Stimulated activated naive CD8-positive, alpha-beta T cell treated with anti-CD3 and anti-CD28 coated beads, Interleukin-15, amount 100 ng/mL, for 72 hours (primary cell): ENCODE measurements around the gene CDK17.
A peak's percentile ranks its signal among the peaks of the same experiment; 100 is the strongest.
"Not testable (repeated sequence)": the region's sequence is repeated elsewhere in the genome, so short reads cannot be mapped to it uniquely, and the experiment has no call there.

ENCODE experiments used
- ATAC-seq: fragments of 150-1000 bp; cut with Tn5 transposase; 2 replicates; pipeline ENCODE4 v1.10.0; 2021; ENCODE audit warnings: mild to moderate bottlenecking, moderate library complexity
- DNase-seq, 2 donors: peaks; one replicate each; pipeline ENCODE4 v3.0.0; 2021 to 2022
- H3K27ac Mint-ChIP-seq, 2 donors: one replicate each; pipeline ENCODE4 v1.8.0; 2022; ENCODE audit warnings: mild to moderate bottlenecking in 2 of 2, mixed read lengths in 2 of 2, moderate library complexity in 2 of 2
- H3K27me3 Mint-ChIP-seq: one replicate; pipeline ENCODE4 v1.8.0; 2022; ENCODE audit warnings: mixed read lengths
- H3K4me1 Mint-ChIP-seq: one replicate; pipeline ENCODE4 v1.8.0; 2022; ENCODE audit warnings: mild to moderate bottlenecking, mixed read lengths
- H3K4me3 Mint-ChIP-seq, 2 donors: one replicate each; pipeline ENCODE4 v1.8.0; 2022; ENCODE audit warnings: mild to moderate bottlenecking in 2 of 2, mixed read lengths in 2 of 2, moderate library complexity in 1 of 2
- H3K9me3 Mint-ChIP-seq, 2 donors: one replicate each; pipeline ENCODE4 v1.8.0; 2022; ENCODE audit warnings: mixed read lengths in 2 of 2

The CDK17 gene

GRCh38 chr12:96329545-96329944 is 70.7 kb downstream of the CDK17 start:
- Mint-ChIP-seq H3K4me1 (peaks cover 64% of the 10 kb centered on the region), H3K4me3 (no peak overlapping the region), H3K27ac (no peak overlapping the region), H3K9me3 (no peaks in the 10 kb centered on the region), H3K27me3 (no peaks in the 10 kb centered on the region)
- DNase-seq (no peak), ATAC-seq (no peak)

DNA sequence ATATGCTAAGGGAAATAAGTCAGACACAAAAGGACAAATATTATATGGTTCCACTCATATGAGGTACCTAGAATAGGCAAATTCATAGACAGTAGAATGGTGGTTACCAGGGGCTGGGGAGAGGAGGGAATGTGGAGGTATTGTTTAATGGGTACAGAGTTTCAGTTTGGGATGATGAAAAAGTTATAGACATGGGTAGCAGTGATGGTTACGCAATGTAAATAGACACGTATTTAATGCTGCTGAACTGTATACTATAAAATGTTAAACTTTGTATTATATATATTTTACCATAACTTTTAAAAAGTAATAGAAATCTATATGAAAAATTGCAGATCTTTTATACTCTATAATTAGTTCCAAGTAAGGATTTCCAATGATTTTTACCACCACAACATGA is 71.2 kb downstream of the CDK17 start:
- Mint-ChIP-seq H3K4me1 (peaks cover 59% of the 10 kb centered on the region), H3K27ac (no peak overlapping the region), H3K4me3 (no peak overlapping the region), H3K27me3 (no peaks in the 10 kb centered on the region), H3K9me3 (no peaks in the 10 kb centered on the region)
- ATAC-seq (no peak), DNase-seq (no peak)

DNA sequence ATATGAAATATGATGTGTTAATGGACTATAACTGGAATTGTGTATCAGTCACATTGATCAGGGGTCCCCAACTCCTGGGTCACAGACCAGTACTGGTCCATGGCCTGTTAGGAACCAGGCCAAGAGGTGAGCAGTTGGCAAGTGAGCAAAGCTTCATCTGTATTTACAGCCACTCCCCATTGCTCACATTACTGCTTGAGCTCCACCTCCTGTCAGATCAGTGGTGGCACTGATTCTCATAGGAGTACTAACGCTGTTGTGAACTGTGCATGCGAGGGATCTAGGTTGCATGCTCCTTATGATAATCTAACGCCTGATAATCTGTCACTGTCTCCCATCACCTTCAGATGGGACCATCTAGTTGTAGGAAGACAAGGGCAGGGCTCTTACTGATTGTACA is 72.3 kb downstream of the CDK17 start:
- Mint-ChIP-seq H3K27ac (no peak overlapping the region), H3K4me3 (no peak overlapping the region), H3K4me1 (peaks cover 54% of the 10 kb centered on the region), H3K27me3 (no peaks in the 10 kb centered on the region), H3K9me3 (no peaks in the 10 kb centered on the region)
- ATAC-seq (peak; percentile 43), DNase-seq (no peak)

- Mint-ChIP-seq H3K4me3 (no peak overlapping the region), H3K9me3 (no peaks in the 10 kb centered on the region), H3K27me3 (no peaks in the 10 kb centered on the region), H3K4me1 (peaks cover 54% of the 10 kb centered on the region), H3K27ac (no peak overlapping the region)
- ATAC-seq (peak; percentile 12), DNase-seq (no peak)
These were observed 72.9 kb downstream of the CDK17 start for GRCh38 chr12:96327346-96327745.

GRCh38 chr12:96326628-96327227 is 73.5 kb downstream of the CDK17 start:
- peak; percentile 64 for ATAC-seq
- Mint-ChIP-seq H3K4me3 (peak overlapping the region in 1 of 2 donors; percentile 6), H3K27ac (peak overlapping the region in 1 of 2 donors; percentile 83)

DNA sequence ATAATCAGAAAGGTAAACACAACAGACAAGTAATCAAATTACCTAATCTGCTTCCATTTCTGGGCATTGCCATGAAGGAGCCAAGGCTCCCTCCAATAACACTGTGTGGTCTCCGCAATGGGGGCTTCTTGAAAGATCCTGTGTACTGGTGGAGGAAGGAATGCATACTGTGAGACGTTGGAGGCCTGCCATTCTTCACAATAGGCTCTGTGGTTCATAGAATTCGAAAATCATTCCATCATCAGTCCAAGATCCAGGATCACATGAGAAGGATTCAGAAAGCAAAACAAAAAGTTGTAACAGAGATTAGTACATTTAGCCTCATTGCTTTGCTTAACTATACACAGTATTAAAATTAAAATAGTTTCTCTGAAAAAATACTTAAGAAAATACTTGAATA is 76.3 kb downstream of the CDK17 start:
- Mint-ChIP-seq H3K4me1 (peaks cover 36% of the 10 kb centered on the region), H3K4me3 (no peak overlapping the region), H3K9me3 (no peaks in the 10 kb centered on the region), H3K27ac (no peak overlapping the region), H3K27me3 (no peaks in the 10 kb centered on the region)
- DNase-seq: no peak
- ATAC-seq: no peak

More at GRCh38 chr12:96326628-96327227, 73.5 kb downstream of the CDK17 start:
- no peak for DNase-seq
- H3K27me3 Mint-ChIP-seq: no peaks in the 10 kb centered on the region
- H3K9me3 Mint-ChIP-seq: no peaks in the 10 kb centered on the region
- H3K4me1 Mint-ChIP-seq: peaks cover 54% of the 10 kb centered on the region

GRCh38 chr12:96322720-96323119 is 77.5 kb downstream of the CDK17 start:
- H3K4me1 Mint-ChIP-seq: peaks cover 24% of the 10 kb centered on the region
- no peak overlapping the region for H3K27ac Mint-ChIP-seq
- ATAC-seq (no peak), DNase-seq (no peak)
- H3K9me3 Mint-ChIP-seq: no peaks in the 10 kb centered on the region
- no peak overlapping the region for H3K4me3 Mint-ChIP-seq
- no peaks in the 10 kb centered on the region for H3K27me3 Mint-ChIP-seq

GRCh38 chr12:96321941-96322340 is 78.3 kb downstream of the CDK17 start:
- ATAC-seq: no peak
- Mint-ChIP-seq H3K27me3 (no peaks in the 10 kb centered on the region), H3K27ac (no peak overlapping the region), H3K4me1 (peaks cover 16% of the 10 kb centered on the region), H3K4me3 (no peak overlapping the region), H3K9me3 (no peaks in the 10 kb centered on the region)
- DNase-seq: no peak

GRCh38 chr12:96317801-96318200 is 82.4 kb downstream of the CDK17 start:
- not testable (repeated sequence) for H3K4me1 Mint-ChIP-seq, ATAC-seq, H3K27me3 Mint-ChIP-seq, DNase-seq, H3K4me3 Mint-ChIP-seq, H3K9me3 Mint-ChIP-seq
- H3K27ac Mint-ChIP-seq: peak overlapping the region in 1 of 2 donors; percentile 74

DNA sequence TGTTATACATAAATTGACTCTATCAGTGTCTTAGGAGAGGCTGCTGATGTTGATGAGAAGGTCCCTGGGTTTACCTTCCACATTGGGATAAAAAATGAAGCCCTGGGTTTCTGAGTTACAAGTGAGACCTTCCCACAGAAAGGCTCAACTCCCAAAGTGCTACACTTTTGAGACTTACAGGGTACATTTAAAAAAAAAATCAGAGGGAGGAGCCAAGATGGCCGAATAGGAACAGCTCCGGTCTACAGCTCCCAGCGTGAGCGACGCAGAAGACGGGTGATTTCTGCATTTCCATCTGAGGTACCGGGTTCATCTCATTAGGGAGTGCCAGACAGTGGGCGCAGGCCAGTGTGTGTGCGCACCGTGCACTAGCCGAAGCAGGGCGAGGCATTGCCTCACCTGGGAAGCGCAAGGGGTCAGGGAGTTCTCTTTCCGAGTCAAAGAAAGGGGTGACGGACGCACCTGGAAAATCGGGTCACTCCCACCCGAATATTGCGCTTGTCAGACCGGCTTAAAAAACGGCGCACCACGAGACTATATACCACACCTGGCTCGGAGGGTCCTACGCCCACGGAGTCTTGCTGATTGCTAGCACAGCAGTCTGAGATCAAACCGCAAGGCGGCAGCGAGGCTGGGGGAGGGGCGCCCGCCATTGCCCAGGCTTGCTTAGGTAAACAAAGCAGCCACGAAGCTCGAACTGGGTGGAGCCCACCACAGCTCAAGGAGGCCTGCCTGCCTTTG is 84.3 kb downstream of the CDK17 start:
- not testable (repeated sequence) for H3K4me1 Mint-ChIP-seq, H3K9me3 Mint-ChIP-seq, ATAC-seq, H3K27me3 Mint-ChIP-seq
- peak; percentile 17 to 22 for DNase-seq
- Mint-ChIP-seq H3K27ac (peak overlapping the region; percentile 59 to 81), H3K4me3 (peak overlapping the region; percentile 84 to 92)

DNA sequence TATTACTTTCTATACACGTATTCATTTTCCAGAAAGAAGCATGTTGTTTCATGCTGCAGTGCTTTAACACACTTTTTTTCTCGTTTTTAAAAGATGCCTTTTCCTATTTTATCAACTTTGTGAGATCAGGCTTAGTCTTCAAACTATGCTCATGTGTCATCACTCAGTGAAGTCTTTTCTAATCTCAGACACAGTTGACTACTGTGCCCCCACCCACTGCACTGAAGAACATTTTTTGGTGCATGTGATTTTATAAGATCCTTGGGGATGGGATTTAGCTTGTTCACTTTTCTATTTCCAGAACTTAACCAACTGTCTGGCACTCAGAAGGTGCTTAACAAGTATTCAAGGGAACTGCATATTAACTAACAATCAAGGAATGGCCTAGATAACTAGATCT is 85.5 kb downstream of the CDK17 start:
- H3K27ac Mint-ChIP-seq: peak overlapping the region in 1 of 2 donors; percentile 47
- H3K27me3 Mint-ChIP-seq: no peaks in the 10 kb centered on the region
- H3K9me3 Mint-ChIP-seq: no peaks in the 10 kb centered on the region
- ATAC-seq (no peak), DNase-seq (no peak)
- peaks cover 6% of the 10 kb centered on the region for H3K4me1 Mint-ChIP-seq
- no peak overlapping the region for H3K4me3 Mint-ChIP-seq

GRCh38 chr12:96313606-96314005 is 86.6 kb downstream of the CDK17 start:
- Mint-ChIP-seq H3K9me3 (no peaks in the 10 kb centered on the region), H3K27me3 (no peaks in the 10 kb centered on the region), H3K4me1 (peaks cover 6% of the 10 kb centered on the region), H3K4me3 (no peak overlapping the region), H3K27ac (no peak overlapping the region)
- ATAC-seq (no peak), DNase-seq (no peak)

GRCh38 chr12:96311191-96311590 is 89.0 kb downstream of the CDK17 start:
- ATAC-seq: no peak
- no peak overlapping the region for H3K4me3 Mint-ChIP-seq
- no peaks in the 10 kb centered on the region for H3K9me3 Mint-ChIP-seq
- DNase-seq: no peak
- H3K27me3 Mint-ChIP-seq: no peaks in the 10 kb centered on the region
- no peak overlapping the region for H3K27ac Mint-ChIP-seq
- H3K4me1 Mint-ChIP-seq: peaks cover 12% of the 10 kb centered on the region

DNA sequence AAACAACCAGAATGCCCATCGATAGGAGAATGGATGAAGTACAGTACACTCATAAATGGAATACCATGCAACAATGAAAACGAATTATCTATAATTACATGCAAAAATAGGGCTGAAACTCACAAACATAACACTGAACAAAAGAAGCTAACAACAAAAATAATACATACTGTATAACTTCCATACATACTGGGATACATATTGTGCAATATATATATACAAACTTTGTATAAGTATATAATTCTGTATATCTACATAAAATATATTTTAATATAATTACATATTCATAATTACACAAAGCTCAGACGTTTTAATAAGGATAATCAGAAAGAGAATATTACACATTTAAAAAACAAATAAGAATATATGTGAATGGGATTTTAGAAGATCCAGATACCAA is 90.2 kb downstream of the CDK17 start:
- ATAC-seq: no peak
- H3K27me3 Mint-ChIP-seq: no peaks in the 10 kb centered on the region
- H3K9me3 Mint-ChIP-seq: no peaks in the 10 kb centered on the region
- H3K27ac Mint-ChIP-seq: no peak overlapping the region
- H3K4me1 Mint-ChIP-seq: peaks cover 15% of the 10 kb centered on the region
- no peak for DNase-seq
- H3K4me3 Mint-ChIP-seq: no peak overlapping the region

DNA sequence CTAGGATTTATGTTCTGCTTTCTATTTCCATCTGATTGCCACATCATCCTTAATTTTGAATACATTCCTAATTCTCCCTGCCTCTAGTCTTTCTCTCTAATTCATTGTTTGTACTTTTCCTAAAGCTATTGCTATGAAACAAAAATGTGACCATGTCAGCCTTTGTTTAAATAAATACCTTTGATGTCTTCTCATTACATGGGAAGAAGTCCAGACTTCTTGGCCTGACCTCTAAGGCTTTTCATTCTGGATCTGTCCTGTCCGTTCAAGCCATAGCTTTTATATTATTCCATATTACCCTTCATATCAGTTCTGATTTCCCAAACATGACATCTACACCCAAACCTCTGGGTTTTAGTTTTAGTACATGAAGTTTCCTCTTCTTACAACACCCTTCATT is 91.4 kb downstream of the CDK17 start:
- H3K9me3 Mint-ChIP-seq: no peaks in the 10 kb centered on the region
- peak overlapping the region in 1 of 2 donors; percentile 53 for H3K27ac Mint-ChIP-seq
- H3K4me1 Mint-ChIP-seq: peaks cover 21% of the 10 kb centered on the region
- no peak overlapping the region for H3K4me3 Mint-ChIP-seq
- ATAC-seq (no peak), DNase-seq (no peak)
- no peaks in the 10 kb centered on the region for H3K27me3 Mint-ChIP-seq

DNA sequence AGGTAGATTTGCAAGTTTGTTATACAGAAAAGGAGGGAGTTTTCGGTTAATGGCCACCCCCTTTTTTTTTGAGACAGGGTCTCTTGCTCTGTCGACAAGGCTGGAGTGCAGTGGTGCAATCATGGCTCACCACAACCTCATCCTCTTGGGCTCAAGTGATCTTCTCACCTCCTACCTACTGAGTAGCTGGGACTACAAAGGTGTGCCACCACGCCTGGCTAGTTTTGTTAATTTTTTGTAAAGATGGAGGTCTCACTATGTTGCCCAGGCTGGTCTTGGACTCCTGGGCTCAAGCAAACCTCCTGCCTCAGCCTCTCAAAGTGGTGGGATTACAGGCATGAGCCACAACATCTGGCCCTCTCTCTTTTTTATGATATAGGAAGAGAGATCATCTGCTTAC is 94.6 kb downstream of the CDK17 start:
- peaks cover 28% of the 10 kb centered on the region for H3K4me1 Mint-ChIP-seq
- H3K27ac Mint-ChIP-seq: no peak overlapping the region
- ATAC-seq: no peak
- H3K9me3 Mint-ChIP-seq: no peaks in the 10 kb centered on the region
- no peaks in the 10 kb centered on the region for H3K27me3 Mint-ChIP-seq
- no peak overlapping the region for H3K4me3 Mint-ChIP-seq
- no peak for DNase-seq

DNA sequence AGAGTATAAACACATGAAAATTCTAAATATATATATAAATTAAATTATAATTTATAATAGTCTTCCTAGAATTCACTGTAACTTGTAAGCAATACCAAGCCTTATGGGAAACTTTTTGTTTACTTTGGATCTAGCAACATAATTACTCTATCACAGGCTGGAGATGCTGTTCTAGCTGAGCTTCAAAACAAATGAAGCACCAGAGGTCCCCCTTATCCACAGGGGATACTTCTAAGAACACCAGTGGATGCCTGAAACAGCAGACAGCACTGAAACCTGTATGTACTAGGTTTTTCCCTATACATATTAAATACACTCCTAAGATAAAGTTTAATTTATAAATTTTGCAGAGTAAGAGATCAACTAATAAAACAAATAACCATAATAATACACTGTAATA is 96.6 kb downstream of the CDK17 start:
- Mint-ChIP-seq H3K27ac (no peak overlapping the region), H3K4me3 (no peak overlapping the region), H3K4me1 (peaks cover 28% of the 10 kb centered on the region)

More for the DNA sequence above, 96.6 kb downstream of the CDK17 start:
- no peak for DNase-seq
- Mint-ChIP-seq H3K9me3 (no peaks in the 10 kb centered on the region), H3K27me3 (no peaks in the 10 kb centered on the region)
- no peak for ATAC-seq
